ENCODE measurements around the gene ARAP3.
A peak's percentile ranks its signal among the peaks of the same experiment; 100 is the strongest.

The ARAP3 gene

DNA sequence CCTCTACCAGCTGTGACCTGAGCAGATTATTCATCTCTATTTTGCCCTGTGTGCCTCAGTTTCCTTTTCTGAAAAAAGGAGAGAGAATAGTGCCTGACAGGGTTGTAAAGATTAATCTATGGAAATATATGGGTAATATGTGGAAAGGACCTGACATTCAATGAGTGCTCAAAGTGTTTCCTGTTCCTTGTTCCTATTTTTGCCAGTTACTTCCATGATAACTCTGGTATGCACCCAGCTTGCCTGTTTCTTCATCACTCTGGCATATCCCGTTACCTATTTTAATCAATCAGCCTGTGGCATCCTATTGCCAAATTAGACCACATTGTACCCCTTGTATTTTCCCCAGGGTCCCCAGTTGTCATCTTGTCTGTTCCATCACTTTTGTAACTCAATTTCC lies 3.6 kb upstream of the ARAP3 start:
- TF ChIP-seq, protein P1, sequence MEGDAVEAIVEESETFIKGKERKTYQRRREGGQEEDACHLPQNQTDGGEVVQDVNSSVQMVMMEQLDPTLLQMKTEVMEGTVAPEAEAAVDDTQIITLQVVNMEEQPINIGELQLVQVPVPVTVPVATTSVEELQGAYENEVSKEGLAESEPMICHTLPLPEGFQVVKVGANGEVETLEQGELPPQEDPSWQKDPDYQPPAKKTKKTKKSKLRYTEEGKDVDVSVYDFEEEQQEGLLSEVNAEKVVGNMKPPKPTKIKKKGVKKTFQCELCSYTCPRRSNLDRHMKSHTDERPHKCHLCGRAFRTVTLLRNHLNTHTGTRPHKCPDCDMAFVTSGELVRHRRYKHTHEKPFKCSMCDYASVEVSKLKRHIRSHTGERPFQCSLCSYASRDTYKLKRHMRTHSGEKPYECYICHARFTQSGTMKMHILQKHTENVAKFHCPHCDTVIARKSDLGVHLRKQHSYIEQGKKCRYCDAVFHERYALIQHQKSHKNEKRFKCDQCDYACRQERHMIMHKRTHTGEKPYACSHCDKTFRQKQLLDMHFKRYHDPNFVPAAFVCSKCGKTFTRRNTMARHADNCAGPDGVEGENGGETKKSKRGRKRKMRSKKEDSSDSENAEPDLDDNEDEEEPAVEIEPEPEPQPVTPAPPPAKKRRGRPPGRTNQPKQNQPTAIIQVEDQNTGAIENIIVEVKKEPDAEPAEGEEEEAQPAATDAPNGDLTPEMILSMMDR (IDR thresholded peaks at IDR 0.05; ENCODE audit: insufficient read depth, low read length, missing control alignments): no peak
- CTCF ChIA-PET: interaction anchor here (1.1 kb wide), 1 partner anchor 23 kb away, joined by 3 read pairs; no protein-coding TSS in a partner anchor
- DNase-seq (ENCODE audit: low read depth, low spot score): no peak
- H3K4me3 ChIP-seq (ENCODE audit: low read depth, low read length): no peak overlapping the region
- POLR2A ChIA-PET: no interaction called here

DNA sequence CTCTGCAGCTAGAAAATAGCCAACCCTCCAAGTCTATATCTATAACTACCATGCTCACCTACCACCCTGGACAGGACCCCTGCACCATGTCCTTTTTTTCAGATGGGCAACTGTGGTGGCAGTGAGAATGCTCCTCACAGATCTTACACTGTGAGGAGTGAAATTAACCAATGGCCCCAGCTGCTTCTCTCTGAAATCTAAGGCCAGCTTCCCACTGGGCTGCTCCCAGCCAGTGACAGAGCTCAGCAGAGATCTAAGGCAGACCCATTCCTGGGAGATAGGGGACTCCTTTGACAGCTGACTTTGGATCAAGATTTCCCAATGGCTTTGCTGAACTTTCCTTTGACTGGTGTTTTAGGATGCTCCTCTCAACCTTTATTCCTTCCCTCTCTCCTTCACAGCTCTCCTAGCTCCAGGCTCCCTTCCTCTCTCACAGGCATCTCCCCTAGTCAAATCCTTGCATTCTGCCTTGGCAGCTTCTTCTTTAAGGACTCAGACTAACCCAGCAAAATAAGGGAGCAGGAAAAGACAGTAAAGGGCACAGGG lies 1.6 kb upstream of the ARAP3 start:
- no peak overlapping the region for H3K4me3 ChIP-seq (ENCODE audit: low read depth, low read length)
- ChIA-PET POLR2A (no interaction called here), CTCF (interaction anchor here (0.8 to 6.2 kb wide), 10 partner anchors 10 to 460 kb away, joined by 4 to 74 read pairs (median 10); partner anchors contain the start of gene RNF14)
- TF ChIP-seq, protein P1 (IDR thresholded peaks at IDR 0.05; ENCODE audit: insufficient read depth, low read length, missing control alignments): no peak
- no peak for DNase-seq (ENCODE audit: low read depth, low spot score)

- CTCF ChIA-PET: interaction anchor here (0.9 to 6.2 kb wide), 8 partner anchors 12 to 287 kb away, joined by 3 to 74 read pairs (median 14); partner anchors contain the start of genes DIAPH1 and RNF14
- no peak for DNase-seq (ENCODE audit: low read depth, low spot score)
- peak overlapping the region; percentile 58 for H3K4me3 ChIP-seq (ENCODE audit: low read depth, low read length)
- TF ChIP-seq, protein P1 (IDR thresholded peaks at IDR 0.05; ENCODE audit: insufficient read depth, low read length, missing control alignments): no peak
- POLR2A ChIA-PET: interaction anchor here (1.2 kb wide), 1 partner anchor 12 kb away, joined by 6 read pairs; no protein-coding TSS in a partner anchor
These were observed 735 bp downstream of the ARAP3 start for GRCh38 chr5:141681295-141681694.

GRCh38 chr5:141680751-141681201 lies 1.3 kb downstream of the ARAP3 start:
- CTCF ChIA-PET: interaction anchor here (0.9 to 6.2 kb wide), 8 partner anchors 11 to 288 kb away, joined by 3 to 74 read pairs (median 14); partner anchors contain the start of genes DIAPH1 and RNF14
- DNase-seq (ENCODE audit: low read depth, low spot score): no peak
- TF ChIP-seq, protein P1 (IDR thresholded peaks at IDR 0.05; ENCODE audit: insufficient read depth, low read length, missing control alignments): no peak
- POLR2A ChIA-PET: interaction anchor here (1.2 kb wide), 1 partner anchor 12 kb away, joined by 6 read pairs; no protein-coding TSS in a partner anchor
- peak overlapping the region; percentile 12; the same call in 1 of the 2 replicates for H3K4me3 ChIP-seq (ENCODE audit: low read depth, low read length)

- POLR2A ChIA-PET: no interaction called here
- H3K4me3 ChIP-seq (ENCODE audit: low read depth, low read length): no peak overlapping the region
- no peak for DNase-seq (ENCODE audit: low read depth, low spot score)
- TF ChIP-seq, protein P1 (IDR thresholded peaks at IDR 0.05; ENCODE audit: insufficient read depth, low read length, missing control alignments): no peak
- CTCF ChIA-PET: interaction anchor here (2.6 to 6.2 kb wide), 4 partner anchors 11 to 281 kb away, joined by 9 to 74 read pairs (median 38); no protein-coding TSS in a partner anchor
These were observed 1.9 kb downstream of the ARAP3 start for GRCh38 chr5:141680178-141680577.

DNA sequence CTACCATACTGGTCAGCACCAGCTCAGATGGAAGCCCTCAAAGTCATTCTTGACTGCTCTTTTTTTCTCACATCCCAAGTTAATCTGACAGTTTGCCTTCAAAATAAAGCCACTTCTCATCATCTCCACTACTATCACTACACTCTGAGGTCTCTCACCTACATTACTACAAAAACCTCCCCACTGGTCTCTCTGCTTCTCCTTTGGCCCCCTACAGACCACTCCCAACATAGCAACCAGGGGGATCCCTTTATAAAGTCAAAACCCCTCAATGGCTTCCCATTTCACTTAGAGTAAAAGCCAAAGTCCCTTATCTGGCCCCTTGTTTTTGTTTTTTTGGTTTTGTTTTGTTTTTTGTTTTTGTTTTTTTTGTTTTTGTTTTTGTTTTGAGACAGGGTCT lies 4.6 kb downstream of the ARAP3 start:
- TF ChIP-seq, protein P1 (IDR thresholded peaks at IDR 0.05; ENCODE audit: insufficient read depth, low read length, missing control alignments): no peak
- no peak overlapping the region for H3K4me3 ChIP-seq (ENCODE audit: low read depth, low read length)
- ChIA-PET CTCF (interaction anchor here (1.8 to 1.9 kb wide), 2 partner anchors 12 to 15 kb away, joined by 10 to 16 read pairs; no protein-coding TSS in a partner anchor), POLR2A (no interaction called here)
- DNase-seq (ENCODE audit: low read depth, low spot score): no peak

Data from AG04449 (cell line).